ENCODE measurements around the gene EPS8L2. TPM values are rescaled to one million over a fixed set of nuclear protein-coding genes. Genes with fewer than 3 reads are reported as not detected.
A peak's percentile ranks its signal among the peaks of the same experiment; 100 is the strongest.

EPS8L2 gene
- total and polyA plus RNA-seq, 2 donors (not counting 1 experiment from before 2014, with no cell fraction given), result 13.9 to 22.7 TPM

GRCh38 chr11:696955-697491 is 9.0 kb upstream of the EPS8L2 start:
- no peak for TF ChIP-seq CTCF (IDR thresholded peaks at IDR 0.05)
- no peak for TF ChIP-seq EZH2 (IDR thresholded peaks at IDR 0.05; ENCODE audit: borderline replicate concordance, insufficient read depth, low read depth, low read length, poor library complexity, severe bottlenecking)
- peaks cover 41% of the 10 kb centered on the region for H3K4me1 Mint-ChIP-seq
- POLR2A ChIA-PET, result interaction anchor here (0.6 to 6.1 kb wide), 10 partner anchors 8 to 161 kb away, joined by 3 to 105 read pairs (median 4); partner anchors contain the start of genes HRAS, LRRC56 and PNPLA2
- peak overlapping the region in 2 of 5 experiments; percentile 71 to 95 for H3K4me3 ChIP-seq (ENCODE audit: control extremely low read depth in 1 of 5, extremely low read depth in 1 of 5, insufficient read depth in 1 of 5, low read depth in 2 of 5, low read length in 4 of 5)
- H3K9me3 Mint-ChIP-seq (ENCODE audit: insufficient read depth), result no peaks in the 10 kb centered on the region
- CTCF ChIA-PET, result interaction anchor here (0.8 to 3.5 kb wide), 8 partner anchors 26 to 142 kb away, joined by 3 to 60 read pairs (median 6); partner anchors contain the start of genes PHRF1 and TALDO1
- H3K9me3 ChIP-seq (ENCODE audit: control extremely low read depth in 1 of 3, control insufficient read depth in 2 of 3, insufficient read depth in 1 of 3, low read length in 2 of 3), result no peaks in the 10 kb centered on the region
- peak; percentile 0 for ATAC-seq (ENCODE audit: low read depth)
- peaks cover 30 to 36% of the 10 kb centered on the region in 2 donors for H3K4me1 ChIP-seq (ENCODE audit: control insufficient read depth in 2 of 2, insufficient read depth in 2 of 2, low read length in 2 of 2)
- H3K27me3 Mint-ChIP-seq, result no peaks in the 10 kb centered on the region
- H3K27me3 ChIP-seq (replicated peaks in 1 of 4; ENCODE audit: control extremely low read depth in 1 of 4, control insufficient read depth in 3 of 4, insufficient read depth in 4 of 4, low read length in 3 of 4), result no peaks in the 10 kb centered on the region
- peaks cover 25% of the 10 kb centered on the region for H3K79me2 ChIP-seq (ENCODE audit: control insufficient read depth, insufficient read depth, low read length)
- peak overlapping the region; percentile 88 for H3K4me3 Mint-ChIP-seq
- intact Hi-C loops (cut with micrococcal nuclease), result loop anchor here (1.0 to 5.0 kb wide), 4 partner anchors 26 to 1705 kb away; partner anchors contain the start of gene TSSC4
- H2AFZ ChIP-seq (ENCODE audit: insufficient read depth, low read depth, low read length, poor library complexity, severe bottlenecking), result no peak overlapping the region
- peaks cover 0 to 14% of the 10 kb centered on the region in 2 experiments for H3K36me3 ChIP-seq (replicated peaks in 1 of 2; ENCODE audit: control extremely low read depth in 1 of 2, control insufficient read depth in 1 of 2, extremely low read depth in 1 of 2, insufficient read depth in 2 of 2, low read length in 1 of 2)
- WGBS (ENCODE audit: insufficient coverage), result 0% methylated on average over 3 of the region's 11 CpGs
- peak overlapping the region; percentile 100 for H3K27ac ChIP-seq (ENCODE audit: low read length in 2 of 2)
- H3K27ac Mint-ChIP-seq, result peak overlapping the region; percentile 95
- peaks cover 20% of the 10 kb centered on the region for H4K20me1 ChIP-seq (ENCODE audit: control insufficient read depth, insufficient read depth, low read length, poor library complexity, severe bottlenecking)
- H3K9ac ChIP-seq (ENCODE audit: low read length), result peak overlapping the region; percentile 99
- peak overlapping the region; percentile 81 for H3K4me2 ChIP-seq (replicated peaks; ENCODE audit: low read depth, low read length, poor library complexity, severe bottlenecking)
- peak; percentile 74 for DNase-seq

- Mint-ChIP-seq H3K27me3 (no peaks in the 10 kb centered on the region), H3K9me3 (ENCODE audit: insufficient read depth) (no peaks in the 10 kb centered on the region), H3K27ac (peak overlapping the region; percentile 95), H3K4me3 (peak overlapping the region; percentile 7), H3K4me1 (peaks cover 36% of the 10 kb centered on the region)
- no peak for ATAC-seq (ENCODE audit: low read depth)
- intact Hi-C loops (cut with micrococcal nuclease), result loop anchor here (1.0 to 5.0 kb wide), 3 partner anchors 25 to 1704 kb away; partner anchors contain the start of gene TSSC4
- H3K79me2 ChIP-seq (ENCODE audit: control insufficient read depth, insufficient read depth, low read length), result peaks cover 21% of the 10 kb centered on the region
- H4K20me1 ChIP-seq (ENCODE audit: control insufficient read depth, insufficient read depth, low read length, poor library complexity, severe bottlenecking), result peaks cover 13% of the 10 kb centered on the region
- no peak overlapping the region for H3K4me3 ChIP-seq (ENCODE audit: control extremely low read depth in 1 of 5, extremely low read depth in 1 of 5, insufficient read depth in 1 of 5, low read depth in 2 of 5, low read length in 4 of 5)
- H3K9ac ChIP-seq (ENCODE audit: low read length), result no peak overlapping the region
- H2AFZ ChIP-seq (ENCODE audit: insufficient read depth, low read depth, low read length, poor library complexity, severe bottlenecking), result no peak overlapping the region
- H3K27me3 ChIP-seq (replicated peaks in 1 of 4; ENCODE audit: control extremely low read depth in 1 of 4, control insufficient read depth in 3 of 4, insufficient read depth in 4 of 4, low read length in 3 of 4), result no peaks in the 10 kb centered on the region
- peaks cover 0 to 19% of the 10 kb centered on the region in 2 experiments for H3K36me3 ChIP-seq (replicated peaks in 1 of 2; ENCODE audit: control extremely low read depth in 1 of 2, control insufficient read depth in 1 of 2, extremely low read depth in 1 of 2, insufficient read depth in 2 of 2, low read length in 1 of 2)
- CTCF ChIA-PET, result interaction anchor here (0.6 to 3.5 kb wide), 4 partner anchors 25 to 123 kb away, joined by 3 to 60 read pairs (median 13); no protein-coding TSS in a partner anchor
- H3K4me2 ChIP-seq (replicated peaks; ENCODE audit: low read depth, low read length, poor library complexity, severe bottlenecking), result peak overlapping the region; percentile 81
- no peak for DNase-seq
- H3K4me1 ChIP-seq (ENCODE audit: control insufficient read depth in 2 of 2, insufficient read depth in 2 of 2, low read length in 2 of 2), result peaks cover 30 to 36% of the 10 kb centered on the region in 2 donors
- WGBS (ENCODE audit: insufficient coverage), result 92% methylated on average over 5 of the region's 11 CpGs
- POLR2A ChIA-PET, result interaction anchor here (0.6 to 6.1 kb wide), 3 partner anchors 25 to 179 kb away, joined by 4 to 105 read pairs (median 5); no protein-coding TSS in a partner anchor
- H3K9me3 ChIP-seq (ENCODE audit: control extremely low read depth in 1 of 3, control insufficient read depth in 2 of 3, insufficient read depth in 1 of 3, low read length in 2 of 3), result no peaks in the 10 kb centered on the region
- TF ChIP-seq EZH2 (IDR thresholded peaks at IDR 0.05; ENCODE audit: borderline replicate concordance, insufficient read depth, low read depth, low read length, poor library complexity, severe bottlenecking) (no peak), CTCF (IDR thresholded peaks at IDR 0.05) (no peak)
- H3K27ac ChIP-seq (ENCODE audit: low read length in 2 of 2), result peak overlapping the region; percentile 100
These were observed 8.2 kb upstream of the EPS8L2 start for GRCh38 chr11:697811-698311.
